H9 (cell line): ENCODE measurements around the gene PPM1M. TPM values are rescaled to one million over a fixed set of nuclear protein-coding genes. Genes with fewer than 3 reads are reported as not detected.

Experiments
- DNase-seq: peaks from one replicate; pipeline ENCODE4 v3.0.0-alpha.2; 2017
- H2AFZ ChIP-seq: one replicate; pipeline ENCODE4 v1.6.1; 2013; ENCODE audit warnings: mild to moderate bottlenecking, low read length, control low read depth, moderate library complexity
- H2AK5ac ChIP-seq: 2 replicates; pipeline ENCODE4 v1.6.1; 2013; ENCODE audit warnings: low read length, control low read depth, mixed read lengths; ENCODE audit not compliant: insufficient read length
- H2BK120ac ChIP-seq: one replicate; pipeline ENCODE4 v1.6.1; 2013; ENCODE audit warnings: low read depth, mild to moderate bottlenecking, low read length, control low read depth, inconsistent platforms; ENCODE audit not compliant: poor library complexity, severe bottlenecking
- H2BK12ac ChIP-seq: 2 replicates; pipeline ENCODE4 v1.6.1; 2013; ENCODE audit warnings: low read length, control low read depth, mixed read lengths, low read depth; ENCODE audit not compliant: insufficient read length
- H2BK15ac ChIP-seq: 2 replicates; pipeline ENCODE4 v1.6.1; 2013; ENCODE audit warnings: low read depth, low read length, control low read depth
- H2BK20ac ChIP-seq: one replicate; pipeline ENCODE4 v1.6.1; 2013; ENCODE audit warnings: low read depth, mild to moderate bottlenecking, low read length, control low read depth, inconsistent platforms; ENCODE audit not compliant: poor library complexity, severe bottlenecking
- H2BK5ac ChIP-seq: 2 replicates; pipeline ENCODE4 v1.6.1; 2013; ENCODE audit warnings: low read length, control low read depth, mixed read lengths; ENCODE audit not compliant: insufficient read length
- H3K14ac ChIP-seq: 2 replicates; pipeline ENCODE4 v1.6.1; 2013; ENCODE audit warnings: low read length, control low read depth; ENCODE audit not compliant: insufficient read depth
- H3K18ac ChIP-seq: 2 replicates; pipeline ENCODE4 v1.6.1; 2013; ENCODE audit warnings: low read depth, mild to moderate bottlenecking, mixed read lengths, low read length, control low read depth; ENCODE audit not compliant: insufficient read length
- H3K23ac ChIP-seq: 2 replicates; pipeline ENCODE4 v1.6.1; 2013; ENCODE audit warnings: low read length, control low read depth, mixed read lengths, low read depth; ENCODE audit not compliant: insufficient read length
- H3K23me2 ChIP-seq: 2 replicates; pipeline ENCODE4 v1.6.1; 2013; ENCODE audit warnings: low read depth, mild to moderate bottlenecking, mixed read lengths, low read length, control low read depth; ENCODE audit not compliant: insufficient read length, poor library complexity, severe bottlenecking
- H3K27ac ChIP-seq: 2 replicates; pipeline ENCODE4 v1.5.1; 2013; ENCODE audit warnings: low read length, control low read depth, mixed read lengths, low read depth; ENCODE audit not compliant: insufficient read length
- H3K27me3 ChIP-seq: 2 replicates; pipeline ENCODE4 v1.6.1; 2013; ENCODE audit warnings: low read length, control low read depth, inconsistent platforms; ENCODE audit not compliant: insufficient read depth
- H3K4ac ChIP-seq: 2 replicates; pipeline ENCODE4 v1.6.1; 2013; ENCODE audit warnings: low read depth, mild to moderate bottlenecking, control low read depth, inconsistent platforms, low read length, moderate library complexity
- H3K4me1 ChIP-seq: 2 replicates; pipeline ENCODE4 v1.6.1; 2013; ENCODE audit warnings: low read length, control low read depth, inconsistent platforms; ENCODE audit not compliant: insufficient read depth
- H3K4me2 ChIP-seq: 2 replicates; pipeline ENCODE4 v1.6.1; 2013; ENCODE audit warnings: low read length, control low read depth, mixed read lengths; ENCODE audit not compliant: insufficient read length, insufficient read depth
- H3K56ac ChIP-seq: 2 replicates; pipeline ENCODE4 v1.6.1; 2013; ENCODE audit warnings: low read depth, mild to moderate bottlenecking, mixed read lengths, low read length, control low read depth; ENCODE audit not compliant: insufficient read length
- H3K79me1 ChIP-seq: 2 replicates; pipeline ENCODE4 v1.6.1; 2013; ENCODE audit warnings: low read depth, mild to moderate bottlenecking, moderate library complexity, low read length, control low read depth, inconsistent platforms; ENCODE audit not compliant: insufficient read depth, poor library complexity, severe bottlenecking
- H3K79me2 ChIP-seq: 2 replicates; pipeline ENCODE4 v1.6.1; 2013; ENCODE audit warnings: low read length, control low read depth, inconsistent platforms; ENCODE audit not compliant: insufficient read depth
- H3K9ac ChIP-seq: 2 replicates; pipeline ENCODE4 v1.6.1; 2013; ENCODE audit warnings: low read length, control low read depth, mixed read lengths; ENCODE audit not compliant: insufficient read length; ENCODE audit errors: extremely low read depth
- H3K9me3 ChIP-seq: one replicate; pipeline ENCODE4 v1.6.1; 2013; ENCODE audit warnings: low read depth, low read length, inconsistent platforms; ENCODE audit not compliant: control insufficient read depth
- H3T11ph ChIP-seq: one replicate; pipeline ENCODE4 v1.6.1; 2013; ENCODE audit warnings: mild to moderate bottlenecking, low read length, control low read depth, inconsistent platforms
- H4K20me1 ChIP-seq: one replicate; pipeline ENCODE4 v1.6.1; 2013; ENCODE audit not compliant: control insufficient read depth, insufficient read length, insufficient read depth
- H4K5ac ChIP-seq: 2 replicates; pipeline ENCODE4 v1.6.1; 2013; ENCODE audit warnings: low read depth, mild to moderate bottlenecking, mixed read lengths, low read length, control low read depth; ENCODE audit not compliant: insufficient read length
- H4K8ac ChIP-seq: replicated peaks from 2 replicates; pipeline ENCODE4 v1.6.1; 2013; ENCODE audit warnings: low read length, control low read depth, mixed read lengths, low read depth; ENCODE audit not compliant: insufficient read length
- H4K91ac ChIP-seq: 2 replicates; pipeline ENCODE4 v1.6.1; 2013; ENCODE audit warnings: low read depth, mild to moderate bottlenecking, moderate library complexity, mixed read lengths, low read length, control low read depth; ENCODE audit not compliant: insufficient read length
- H3K27ac Mint-ChIP-seq, 3 experiments: 2 replicates in 2 of 3; 3 replicates in 1 of 3; pipeline ENCODE4 v1.8.0; 2020 to 2021; ENCODE audit warnings: mixed read lengths in 3 of 3, mild to moderate bottlenecking in 1 of 3, moderate library complexity in 1 of 3
- H3K27me3 Mint-ChIP-seq: 2 replicates; pipeline ENCODE4 v1.8.0; 2021; ENCODE audit warnings: low read depth, mild to moderate bottlenecking, moderate library complexity, mixed read lengths
- H3K36me3 Mint-ChIP-seq, 3 experiments: 2 replicates in 2 of 3; 3 replicates in 1 of 3; pipeline ENCODE4 v1.8.0; 2020 to 2021; ENCODE audit warnings: low read depth in 3 of 3, mixed read lengths in 3 of 3; ENCODE audit not compliant: insufficient read depth in 1 of 3
- H3K4me1 Mint-ChIP-seq, 2 experiments: 2 replicates each; pipeline ENCODE4 v1.8.0; 2020; ENCODE audit warnings: mixed read lengths in 2 of 2
- H3K4me3 Mint-ChIP-seq, 2 experiments: 2 replicates in 1 of 2; 3 replicates in 1 of 2; pipeline ENCODE4 v1.8.0; 2020 to 2021; ENCODE audit warnings: mild to moderate bottlenecking in 2 of 2, mixed read lengths in 2 of 2, moderate library complexity in 1 of 2
- H3K9me3 Mint-ChIP-seq, 2 experiments: 2 replicates in 1 of 2; 3 replicates in 1 of 2; pipeline ENCODE4 v1.8.0; 2020; ENCODE audit warnings: mild to moderate bottlenecking in 2 of 2, mixed read lengths in 2 of 2, moderate library complexity in 1 of 2
- WGBS: extraction: QIAGEN DNeasy Blood & Tissue Kit; methylation state at CpG from one replicate; pipeline ENCODE4 v1.1.7; 2013; ENCODE audit warnings: missing lambda C conversion rate, low lambda C conversion rate, mixed read lengths; ENCODE audit not compliant: insufficient read length; ENCODE audit errors: extremely low coverage; 5-methylcytosine and 5-hydroxymethylcytosine counted together
- total RNA-seq: library from RNA; stranded (reverse); gene quantifications from 2 replicates; pipeline ENCODE4 v1.2.1, GENCODE V29; 2021
- TF ChIP-seq, protein P1 (sequence below): fragments of 200-600 bp; sonication (generic); conservative IDR thresholded peaks from 3 replicates; pipeline ENCODE4 v1.8.0; 2021; ENCODE audit warnings: antibody characterized with exemption, mild to moderate bottlenecking

The PPM1M gene
- total RNA-seq, 1 experiment from 2014 or later: 7.4 TPM

GRCh38 chr3:52220380-52221026, 25.1 kb upstream of the PPM1M start:
- Histone ChIP-seq H3K79me1 (no peaks in the 10 kb centered on the region), H3K4me1 (no peaks in the 10 kb centered on the region; the same call in 1 of the 2 replicates), H2BK20ac (no peak overlapping the region), H3K23ac (no peak overlapping the region), H3T11ph (no peak overlapping the region), H3K18ac (no peak overlapping the region), H3K14ac (no peak overlapping the region), H4K20me1 (peaks cover 3% of the 10 kb centered on the region), H3K9me3 (no peaks in the 10 kb centered on the region), H2BK5ac (no peak overlapping the region), H2AK5ac (no peak overlapping the region), H3K9ac (no peak overlapping the region), H4K5ac (no peak overlapping the region), H3K27ac (no peak overlapping the region), H3K27me3 (no peaks in the 10 kb centered on the region), H3K4ac (no peak overlapping the region), H3K4me2 (no peak overlapping the region), H4K8ac (no peak overlapping the region), H3K79me2 (no peaks in the 10 kb centered on the region), H2BK120ac (no peak overlapping the region), H3K56ac (no peak overlapping the region), H3K23me2 (no peaks in the 10 kb centered on the region), H2BK12ac (no peak overlapping the region), H2AFZ (no peak overlapping the region), H4K91ac (no peak overlapping the region), H2BK15ac (no peak overlapping the region)
- H3K4me3 Mint-ChIP-seq: no peak overlapping the region
- peaks cover 4 to 12% of the 10 kb centered on the region in 2 experiments for H3K4me1 Mint-ChIP-seq
- no CpG with 5 or more reads among the region's 9 CpGs for WGBS
- TF ChIP-seq, protein P1, sequence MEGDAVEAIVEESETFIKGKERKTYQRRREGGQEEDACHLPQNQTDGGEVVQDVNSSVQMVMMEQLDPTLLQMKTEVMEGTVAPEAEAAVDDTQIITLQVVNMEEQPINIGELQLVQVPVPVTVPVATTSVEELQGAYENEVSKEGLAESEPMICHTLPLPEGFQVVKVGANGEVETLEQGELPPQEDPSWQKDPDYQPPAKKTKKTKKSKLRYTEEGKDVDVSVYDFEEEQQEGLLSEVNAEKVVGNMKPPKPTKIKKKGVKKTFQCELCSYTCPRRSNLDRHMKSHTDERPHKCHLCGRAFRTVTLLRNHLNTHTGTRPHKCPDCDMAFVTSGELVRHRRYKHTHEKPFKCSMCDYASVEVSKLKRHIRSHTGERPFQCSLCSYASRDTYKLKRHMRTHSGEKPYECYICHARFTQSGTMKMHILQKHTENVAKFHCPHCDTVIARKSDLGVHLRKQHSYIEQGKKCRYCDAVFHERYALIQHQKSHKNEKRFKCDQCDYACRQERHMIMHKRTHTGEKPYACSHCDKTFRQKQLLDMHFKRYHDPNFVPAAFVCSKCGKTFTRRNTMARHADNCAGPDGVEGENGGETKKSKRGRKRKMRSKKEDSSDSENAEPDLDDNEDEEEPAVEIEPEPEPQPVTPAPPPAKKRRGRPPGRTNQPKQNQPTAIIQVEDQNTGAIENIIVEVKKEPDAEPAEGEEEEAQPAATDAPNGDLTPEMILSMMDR: peak; percentile 96
- H3K27me3 Mint-ChIP-seq: no peaks in the 10 kb centered on the region; the same call in 1 of the 2 replicates
- no peak overlapping the region for H3K27ac Mint-ChIP-seq
- peaks cover 2 to 8% (median 3%) of the 10 kb centered on the region in 3 experiments; a peak in 6 of 7 replicates for H3K36me3 Mint-ChIP-seq
- DNase-seq: peak; percentile 85
- no peaks in the 10 kb centered on the region; a peak in 2 of 5 replicates for H3K9me3 Mint-ChIP-seq
